Colonic mucosa (tissue), 4 donors: ENCODE data around the gene PSMF1. TPM values are rescaled to one million over a fixed set of nuclear protein-coding genes. Genes with fewer than 3 reads are reported as not detected.

Experiments
- DNase-seq: peaks from one replicate; pipeline ENCODE4 v3.0.0-alpha.2; 2020
- H3K27ac ChIP-seq: fragments of 200-600 bp; one replicate; pipeline ENCODE4 v1.8.0; 2021
- H3K27me3 ChIP-seq: fragments of 200-600 bp; one replicate; pipeline ENCODE4 v1.8.0; 2021
- H3K36me3 ChIP-seq: fragments of 200-600 bp; one replicate; pipeline ENCODE4 v1.8.0; 2021
- H3K4me1 ChIP-seq: fragments of 200-600 bp; one replicate; pipeline ENCODE4 v1.8.0; 2021; ENCODE audit warnings: mild to moderate bottlenecking
- H3K4me3 ChIP-seq: fragments of 200-600 bp; one replicate; pipeline ENCODE4 v1.8.0; 2021
- H3K9ac ChIP-seq, 2 donors: one replicate each; pipeline ENCODE4 v1.7.0; 2013; ENCODE audit warnings: control low read depth in 2 of 2, low read depth in 2 of 2, low read length in 2 of 2
- H3K9me3 ChIP-seq: fragments of 200-600 bp; one replicate; pipeline ENCODE4 v1.8.0; 2021
- CTCF ChIP-seq: fragments of 200-600 bp; IDR thresholded peaks from one replicate; pipeline ENCODE4 v1.8.0; 2022; ENCODE audit warnings: antibody characterized with exemption, mild to moderate bottlenecking
- intact Hi-C: fragments of 100-400 bp; cut with DNase I; formaldehyde crosslinking; loops from one replicate; pipeline ENCODE4 v1.14.1; 2022
- total RNA-seq, 2 donors: library from RNA; stranded (reverse); fragmentation: NEBNext Ultra II Directional in 1 of 2; extraction: Animal tissue kit (Norgen Biotek cat#: 25700) in 1 of 2; gene quantifications; one replicate each; pipeline ENCODE4 v1.2.1, GENCODE V29; 2021
- donor health status: healthy.
- donor health status: DM: no; HTN: no; CAD: no.
- donor health status: DM: no; HTN: no; CAD: no.

PSMF1 gene
- total RNA-seq, 2 donors from 2014 or later = 138 to 163 TPM

GRCh38 chr20:1102016-1102415, 16.4 kb upstream of the PSMF1 start:
- intact Hi-C loops = no loop called here
- DNase-seq = no peak
- no peaks in the 10 kb centered on the region for H3K36me3 ChIP-seq
- H3K4me1 ChIP-seq = no peaks in the 10 kb centered on the region
- TF ChIP-seq CTCF = no peak
- H3K4me3 ChIP-seq = no peak overlapping the region
- H3K9ac ChIP-seq = no peak overlapping the region
- no peak overlapping the region for H3K27ac ChIP-seq
- H3K9me3 ChIP-seq = no peaks in the 10 kb centered on the region
- H3K27me3 ChIP-seq = no peaks in the 10 kb centered on the region

GRCh38 chr20:1103751-1104150, 14.7 kb upstream of the PSMF1 start:
- intact Hi-C loops = no loop called here
- H3K36me3 ChIP-seq = no peaks in the 10 kb centered on the region

GRCh38 chr20:1105599-1106194, 12.7 kb upstream of the PSMF1 start:
- H3K4me1 ChIP-seq = no peaks in the 10 kb centered on the region

More at GRCh38 chr20:1103751-1104150, 14.7 kb upstream of the PSMF1 start:
- no peak overlapping the region for H3K27ac ChIP-seq
- no peak overlapping the region for H3K4me3 ChIP-seq
- no peaks in the 10 kb centered on the region for H3K4me1 ChIP-seq
- no peak for DNase-seq
- H3K9me3 ChIP-seq = no peaks in the 10 kb centered on the region
- TF ChIP-seq CTCF = no peak
- H3K27me3 ChIP-seq = no peaks in the 10 kb centered on the region
- H3K9ac ChIP-seq = no peak overlapping the region

GRCh38 chr20:1107176-1107575, 11.2 kb upstream of the PSMF1 start:
- intact Hi-C loops = loop anchor here (5.0 kb wide), 1 partner anchor 290 kb away; no protein-coding TSS in a partner anchor
- no peak for DNase-seq
- Histone ChIP-seq H3K27ac (no peak overlapping the region), H3K4me1 (no peaks in the 10 kb centered on the region), H3K36me3 (no peaks in the 10 kb centered on the region), H3K4me3 (no peak overlapping the region), H3K9ac (no peak overlapping the region), H3K9me3 (no peaks in the 10 kb centered on the region), H3K27me3 (no peaks in the 10 kb centered on the region)
- no peak for TF ChIP-seq CTCF

More at GRCh38 chr20:1105599-1106194, 12.7 kb upstream of the PSMF1 start:
- Histone ChIP-seq H3K9ac (no peak overlapping the region), H3K36me3 (no peaks in the 10 kb centered on the region), H3K27ac (no peak overlapping the region), H3K9me3 (no peaks in the 10 kb centered on the region), H3K27me3 (no peaks in the 10 kb centered on the region), H3K4me3 (no peak overlapping the region)
- no peak for DNase-seq
- intact Hi-C loops = loop anchor here (5.0 kb wide), 1 partner anchor 288 kb away; no protein-coding TSS in a partner anchor
- TF ChIP-seq CTCF = no peak

GRCh38 chr20:1108437-1108920, 9.9 kb upstream of the PSMF1 start:
- no peak overlapping the region for H3K4me3 ChIP-seq
- peak; percentile 67 for TF ChIP-seq CTCF
- H3K9me3 ChIP-seq = no peaks in the 10 kb centered on the region
- intact Hi-C loops = loop anchor here (5.0 kb wide), 1 partner anchor 291 kb away; no protein-coding TSS in a partner anchor
- no peak overlapping the region for H3K27ac ChIP-seq
- no peaks in the 10 kb centered on the region for H3K27me3 ChIP-seq
- peak; percentile 66 for DNase-seq
- H3K4me1 ChIP-seq = no peaks in the 10 kb centered on the region
- no peaks in the 10 kb centered on the region for H3K36me3 ChIP-seq
- no peak overlapping the region for H3K9ac ChIP-seq
